Transverse colon (tissue), 4 donors: ENCODE data around the gene CFAP119. TPM values are rescaled to one million over a fixed set of nuclear protein-coding genes. Genes with fewer than 3 reads are reported as not detected.
A peak's percentile ranks its signal among the peaks of the same experiment; 100 is the strongest.

ENCODE experiments used
- DNase-seq: peaks from one replicate; pipeline ENCODE4 v3.0.0-alpha.2; 2019
- H3K27ac ChIP-seq, 4 donors: fragments of 200-600 bp; sonication (generic); 2 replicates each; pipeline ENCODE4 v1.5.1; 2016 to 2018; ENCODE audit warnings: inconsistent platforms in 4 of 4
- H3K27me3 ChIP-seq: fragments of 200-600 bp; sonication (generic); 2 replicates; pipeline ENCODE4 v1.5.1; 2017; ENCODE audit warnings: inconsistent platforms
- H3K36me3 ChIP-seq, 4 donors: fragments of 200-600 bp; sonication (generic); 2 replicates each; pipeline ENCODE4 v1.5.1; 2017 to 2019; ENCODE audit warnings: inconsistent platforms in 4 of 4
- H3K4me1 ChIP-seq, 4 donors: fragments of 200-600 bp; sonication (generic); 2 replicates each; pipeline ENCODE4 v1.5.1; 2017 to 2020; ENCODE audit warnings: inconsistent platforms in 4 of 4
- H3K4me3 ChIP-seq, 4 donors: fragments of 200-600 bp; sonication (generic); 1 replicate in 1 of 4; 2 replicates in 3 of 4; pipeline versions ENCODE4 v1.5.1 to v1.6.1; 2017 to 2019; ENCODE audit warnings: inconsistent platforms in 4 of 4
- H3K9me3 ChIP-seq, 2 donors: fragments of 200-600 bp; sonication (generic); 2 replicates each; pipeline ENCODE4 v1.5.1; 2017 to 2019; ENCODE audit warnings: inconsistent platforms in 2 of 2
- CTCF ChIP-seq, 5 experiments: fragments of 200-600 bp in 3 of 5; fragments of 450-650 bp in 2 of 5; sonication (generic) in 3 of 5; IDR thresholded peaks; 1 replicate in 2 of 5; 2 replicates in 3 of 5; pipeline ENCODE4 v1.5.1; 2016 to 2017; ENCODE audit warnings: antibody characterized with exemption in 5 of 5, inconsistent platforms in 3 of 5, mild to moderate bottlenecking in 2 of 5, moderate library complexity in 1 of 5
- EP300 ChIP-seq: sonication (generic); formaldehyde crosslinking; IDR thresholded peaks from one replicate; pipeline ENCODE4 v1.6.1; 2017; ENCODE audit warnings: antibody characterized with exemption, low read depth
- POLR2A ChIP-seq: fragments of 450-650 bp; IDR thresholded peaks from one replicate; pipeline ENCODE4 v1.6.1; 2016; ENCODE audit warnings: antibody characterized with exemption, mild to moderate bottlenecking, moderate library complexity
- POLR2AphosphoS5 ChIP-seq, 3 donors: sonication (generic); formaldehyde crosslinking; IDR thresholded peaks; one replicate each; pipeline ENCODE4 v1.6.1; 2016; ENCODE audit warnings: antibody characterized with exemption in 3 of 3
- WGBS, 2 donors: methylation state at CpG; one replicate each; pipeline ENCODE4 v1.1.5; 2018; ENCODE audit warnings: low coverage in 1 of 2; 5-methylcytosine and 5-hydroxymethylcytosine counted together
- in situ Hi-C, 4 donors: fragments of 200-750 bp; cut with MboI; loops; one replicate each; pipeline versions ENCODE4 v1.15.0 to v1.15.1; 2017; ENCODE audit warnings: low sequenced_read_pairs in 3 of 4, low pct_ligation_motif_present in 1 of 4, low pct_unique_long_range_greater_than_20kb in 1 of 4
- intact Hi-C: fragments of 100-400 bp; cut with DNase I; formaldehyde crosslinking; loops from one replicate; pipeline ENCODE4 v1.15.1; 2023; ENCODE audit warnings: low total_unique reads
- total RNA-seq, 4 donors: library from RNA; depleted of rRNA; stranded (reverse); fragments of >200 nt; gene quantifications; one replicate each; pipeline ENCODE4 v1.1.0, GENCODE V29; 2016

Gene CFAP119
- total RNA-seq, 4 donors from 2014 or later, result 3.3 to 15.5 (median 6.0) TPM

- TF ChIP-seq POLR2A, result no peak
- DNase-seq, result no peak
- Histone ChIP-seq H3K9me3 (no peaks in the 10 kb centered on the region), H3K4me3 (peak overlapping the region; percentile 47 to 95 (median 63)), H3K4me1 (peaks cover 8 to 20% (median 14%) of the 10 kb centered on the region in 4 donors), H3K27ac (peak overlapping the region; percentile 93 to 98 (median 94)), H3K36me3 (no peaks in the 10 kb centered on the region), H3K27me3 (no peaks in the 10 kb centered on the region)
- intact Hi-C loops (no loop called here), in situ Hi-C loops (no loop called here)
- WGBS, 2 donors, result 42 to 53% methylated on average over 3 to 8 of the region's 8 CpGs
These were observed 43.2 kb upstream of the CFAP119 start for GRCh38 chr16:30805056-30805369.

- TF ChIP-seq POLR2A (no peak), CTCF (IDR thresholded peaks at IDR 0.05) (no peak), EP300 (no peak), POLR2AphosphoS5 (IDR thresholded peaks at IDR 0.05) (no peak)
- H3K9me3 ChIP-seq, result no peaks in the 10 kb centered on the region
- no peak for DNase-seq
- in situ Hi-C loops (no loop called here), intact Hi-C loops (no loop called here)
- no peaks in the 10 kb centered on the region for H3K36me3 ChIP-seq
- H3K4me3 ChIP-seq, result no peak overlapping the region
- no peak overlapping the region for H3K27ac ChIP-seq
- no peaks in the 10 kb centered on the region for H3K27me3 ChIP-seq
- H3K4me1 ChIP-seq, result peaks cover 8 to 20% (median 14%) of the 10 kb centered on the region in 4 donors
- 67 to 80% methylated on average over 3 of the region's 3 CpGs for WGBS, 2 donors
These were observed 41.1 kb upstream of the CFAP119 start for GRCh38 chr16:30802936-30803335.

- H3K36me3 ChIP-seq, result no peaks in the 10 kb centered on the region
- in situ Hi-C loops (no loop called here), intact Hi-C loops (no loop called here)
- no peaks in the 10 kb centered on the region for H3K9me3 ChIP-seq
- H3K4me1 ChIP-seq, result no peaks in the 10 kb centered on the region
- TF ChIP-seq POLR2AphosphoS5 (IDR thresholded peaks at IDR 0.05) (no peak), EP300 (no peak), CTCF (IDR thresholded peaks at IDR 0.05) (no peak), POLR2A (no peak)
- no peaks in the 10 kb centered on the region for H3K27me3 ChIP-seq
- H3K4me3 ChIP-seq, result no peak overlapping the region
- no peak overlapping the region for H3K27ac ChIP-seq
- WGBS, 2 donors, result 67 to 100% methylated on average over 1 to 8 of the region's 8 CpGs
- DNase-seq, result no peak
These were observed 35.9 kb upstream of the CFAP119 start for GRCh38 chr16:30797670-30798309.

- TF ChIP-seq CTCF (IDR thresholded peaks at IDR 0.05) (no peak), POLR2AphosphoS5 (IDR thresholded peaks at IDR 0.05) (no peak), EP300 (no peak), POLR2A (no peak)
- 95 to 100% methylated on average over 1 to 3 of the region's 3 CpGs for WGBS, 2 donors
- Histone ChIP-seq H3K4me3 (no peak overlapping the region), H3K9me3 (no peaks in the 10 kb centered on the region), H3K27me3 (no peaks in the 10 kb centered on the region), H3K4me1 (no peaks in the 10 kb centered on the region), H3K36me3 (no peaks in the 10 kb centered on the region), H3K27ac (no peak overlapping the region)
- intact Hi-C loops, result no loop called here
- DNase-seq, result no peak
- in situ Hi-C loops, result no loop called here
These were observed 32.8 kb upstream of the CFAP119 start for GRCh38 chr16:30794634-30795033.

- no peaks in the 10 kb centered on the region for H3K9me3 ChIP-seq
- no peak overlapping the region for H3K27ac ChIP-seq
- 72 to 81% methylated on average over 2 to 7 of the region's 7 CpGs for WGBS, 2 donors
- TF ChIP-seq POLR2AphosphoS5 (IDR thresholded peaks at IDR 0.05) (no peak), POLR2A (no peak)
- DNase-seq, result no peak
- no peaks in the 10 kb centered on the region for H3K4me1 ChIP-seq
- no peaks in the 10 kb centered on the region for H3K36me3 ChIP-seq
- intact Hi-C loops (no loop called here), in situ Hi-C loops (no loop called here)
- H3K4me3 ChIP-seq, result no peak overlapping the region
- H3K27me3 ChIP-seq, result no peaks in the 10 kb centered on the region
These were observed 31.7 kb upstream of the CFAP119 start for GRCh38 chr16:30793508-30794069.
